ENCODE measurements around the gene RNF225. TPM values are rescaled to one million over a fixed set of nuclear protein-coding genes. Genes with fewer than 3 reads are reported as not detected.

Gene RNF225
- total and polyA plus RNA-seq, 9 of the 15 experiments (the other 6 are each of a cell fraction or from before 2014, with no cell fraction given), result 0.33 TPM; not detected in 8

GRCh38 chr19:58380662-58381459 is 14.6 kb upstream of the RNF225 start, which contains the start of gene ZNF837 (continued):
- TF ChIP-seq BCOR (IDR thresholded peaks at IDR 0.05) (peak; percentile 42; the same call in 1 of the 2 replicates), ZBTB7A (IDR thresholded peaks at IDR 0.05; ENCODE audit: borderline replicate concordance, control insufficient read depth, low read depth, low read length) (peak; percentile 88), ETS1 (conservative IDR thresholded peaks at IDR 0.05; ENCODE audit: control insufficient read depth, low read depth, low read length) (peak; percentile 84), MXD1 (CRISPR knock-in tag; IDR thresholded peaks at IDR 0.05; ENCODE audit: borderline replicate concordance, poor library complexity, severe bottlenecking) (peak; percentile 42), TCF15 (CRISPR knock-in tag; IDR thresholded peaks at IDR 0.05) (no peak), ZNF134 (CRISPR knock-in tag; conservative IDR thresholded peaks at IDR 0.05) (no peak), ZBTB9 (CRISPR knock-in tag; IDR thresholded peaks at IDR 0.05) (peak; percentile 86; the same call in 1 of the 2 replicates), FOXP4 (CRISPR knock-in tag; IDR thresholded peaks at IDR 0.05; ENCODE audit: borderline replicate concordance) (no peak), NKRF (IDR thresholded peaks at IDR 0.05; ENCODE audit: borderline replicate concordance) (peak; percentile 57; the same call in 1 of the 2 replicates), BHLHE40 (IDR thresholded peaks at IDR 0.05; ENCODE audit: low read length) (peak; percentile 57; the same call in 1 of the 2 replicates), COPS2 (conservative IDR thresholded peaks at IDR 0.05) (no peak), MNT (conservative IDR thresholded peaks at IDR 0.05) (peak; percentile 89 to 95), ZNF224 (CRISPR knock-in tag; IDR thresholded peaks at IDR 0.05) (no peak)
